Retina (tissue), 1 donor: ENCODE results near the gene PCDHGA1.
"Not testable (repeated sequence)": the region's sequence is repeated elsewhere in the genome, so short reads cannot be mapped to it uniquely, and the experiment has no call there.

Experiments
- DNase-seq: peaks from one replicate; pipeline ENCODE4 v3.0.0-alpha.2; 2016

The PCDHGA1 gene

DNA sequence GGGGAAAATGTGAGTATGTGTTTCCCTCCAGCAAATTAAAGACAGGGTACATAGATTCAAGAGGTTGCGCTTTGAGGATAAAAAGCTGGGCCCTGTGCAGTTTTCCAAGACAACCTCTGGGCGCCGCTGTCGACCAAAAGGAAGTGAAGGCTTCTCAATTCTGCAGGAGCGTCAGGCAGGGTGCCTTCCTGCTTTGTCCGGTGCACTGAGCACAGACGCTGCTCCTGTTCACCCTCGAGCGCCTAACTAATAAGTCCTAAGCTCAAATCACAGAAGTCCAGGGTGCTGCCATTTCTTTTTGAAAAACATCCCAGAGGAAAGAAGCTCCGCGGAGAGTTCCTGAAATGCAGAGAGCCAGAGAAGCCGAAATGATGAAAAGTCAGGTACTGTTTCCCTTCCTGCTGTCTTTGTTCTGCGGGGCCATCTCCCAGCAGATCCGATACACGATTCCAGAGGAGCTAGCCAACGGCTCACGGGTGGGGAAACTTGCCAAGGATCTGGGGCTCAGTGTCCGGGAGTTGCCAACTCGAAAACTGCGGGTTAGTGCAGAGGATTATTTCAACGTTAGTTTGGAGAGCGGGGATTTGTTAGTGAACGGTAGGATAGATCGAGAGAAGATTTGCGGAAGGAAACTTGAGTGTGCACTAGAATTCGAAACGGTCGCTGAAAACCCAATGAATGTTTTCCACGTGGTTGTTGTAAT is 19.8 kb downstream of the PCDHGA1 start, which contains the start of gene PCDHGB1:
Gene PCDHGB1 (plus strand): TSS at position 183 of the 703 bp plus-strand sequence. CDS start 162 bp downstream, at position 345.
- DNase-seq, result no peak

DNA sequence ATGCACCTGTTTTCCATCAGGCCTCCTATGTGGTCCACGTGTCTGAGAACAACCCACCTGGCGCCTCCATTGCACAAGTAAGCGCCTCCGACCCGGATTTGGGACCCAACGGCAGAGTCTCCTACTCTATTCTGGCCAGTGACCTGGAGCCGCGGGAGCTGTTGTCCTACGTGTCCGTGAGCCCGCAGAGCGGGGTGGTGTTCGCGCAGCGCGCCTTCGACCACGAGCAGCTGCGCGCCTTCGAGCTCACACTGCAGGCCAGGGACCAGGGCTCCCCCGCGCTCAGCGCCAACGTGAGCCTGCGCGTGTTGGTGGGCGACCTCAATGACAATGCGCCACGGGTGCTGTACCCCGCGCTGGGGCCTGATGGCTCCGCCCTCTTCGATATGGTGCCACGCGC is 21.3 kb downstream of the PCDHGA1 start:
- DNase-seq, result no peak

DNA sequence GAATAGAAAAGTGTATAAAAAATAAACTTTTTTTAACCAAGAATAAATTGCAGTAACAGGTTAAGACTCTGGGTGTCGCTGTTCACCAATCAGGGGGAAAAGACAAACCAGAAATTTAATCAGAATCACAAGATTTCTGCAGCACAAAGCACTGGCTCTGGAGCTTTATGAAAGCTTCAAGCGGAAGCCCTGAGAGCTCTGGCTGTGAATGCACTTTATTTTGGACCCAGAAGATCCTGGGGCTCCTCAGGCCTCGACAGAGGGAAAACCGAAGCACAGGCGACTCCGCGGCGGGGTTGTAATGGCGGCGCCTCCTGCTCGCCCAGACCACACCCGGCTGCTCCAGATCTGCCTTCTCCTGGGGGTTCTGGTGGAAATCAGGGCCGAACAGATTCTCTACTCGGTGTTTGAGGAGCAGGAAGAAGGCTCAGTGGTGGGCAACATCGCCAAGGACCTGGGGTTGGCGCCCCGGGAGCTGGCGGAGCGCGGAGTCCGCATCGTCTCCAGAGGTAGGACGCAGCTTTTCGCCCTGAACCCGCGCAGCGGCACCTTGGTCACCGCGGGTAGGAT is 24.7 kb downstream of the PCDHGA1 start, which contains the start of gene PCDHGA4:
Gene PCDHGA4 (plus strand): TSS at position 122 of the 570 bp plus-strand sequence. CDS start 87 bp downstream, at position 209.
- DNase-seq, result no peak

DNA sequence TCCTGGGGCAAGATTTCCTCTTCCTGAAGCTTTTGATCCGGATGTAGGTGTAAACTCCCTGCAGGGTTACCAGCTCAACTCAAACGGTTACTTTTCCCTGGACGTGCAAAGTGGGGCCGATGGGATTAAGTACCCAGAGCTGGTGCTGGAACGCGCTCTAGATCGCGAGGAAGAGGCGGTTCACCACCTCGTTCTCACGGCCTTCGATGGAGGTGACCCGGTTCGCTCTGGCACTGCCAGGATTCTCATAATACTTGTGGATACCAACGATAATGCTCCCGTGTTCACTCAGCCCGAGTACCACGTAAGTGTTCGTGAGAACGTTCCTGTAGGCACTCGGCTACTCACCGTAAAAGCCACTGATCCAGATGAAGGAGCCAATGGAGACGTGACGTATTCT is 25.3 kb downstream of the PCDHGA1 start:
- no peak for DNase-seq

DNA sequence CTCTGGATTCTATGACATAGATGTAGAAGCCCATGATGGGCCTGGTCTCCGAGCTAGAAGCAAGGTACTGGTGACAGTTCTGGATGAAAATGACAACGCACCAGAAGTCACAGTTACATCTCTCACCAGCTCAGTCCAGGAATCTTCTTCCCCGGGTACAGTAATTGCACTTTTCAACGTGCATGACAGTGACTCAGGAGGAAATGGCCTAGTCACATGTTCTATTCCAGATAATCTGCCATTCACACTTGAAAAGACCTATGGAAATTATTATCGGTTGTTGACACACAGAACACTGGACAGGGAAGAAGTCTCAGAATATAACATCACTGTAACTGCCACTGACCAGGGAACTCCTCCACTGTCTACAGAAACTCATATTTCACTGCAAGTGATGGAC is 25.8 kb downstream of the PCDHGA1 start:
- no peak for DNase-seq

DNA sequence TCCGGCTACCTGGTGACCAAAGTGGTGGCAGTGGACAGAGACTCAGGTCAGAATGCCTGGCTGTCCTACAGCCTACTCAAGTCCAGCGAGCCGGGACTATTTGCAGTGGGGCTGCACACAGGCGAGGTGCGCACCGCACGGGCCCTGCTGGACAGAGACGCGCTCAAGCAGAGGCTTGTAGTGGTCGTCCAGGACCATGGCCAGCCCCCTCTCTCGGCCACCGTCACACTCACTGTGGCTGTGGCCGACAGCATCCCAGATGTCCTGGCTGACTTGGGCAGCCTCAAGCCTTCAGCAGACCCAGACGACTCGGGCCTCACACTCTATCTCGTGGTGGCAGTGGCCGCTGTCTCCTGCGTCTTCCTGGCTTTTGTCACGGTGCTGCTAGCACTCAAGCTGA is 26.6 kb downstream of the PCDHGA1 start:
- no peak for DNase-seq

DNA sequence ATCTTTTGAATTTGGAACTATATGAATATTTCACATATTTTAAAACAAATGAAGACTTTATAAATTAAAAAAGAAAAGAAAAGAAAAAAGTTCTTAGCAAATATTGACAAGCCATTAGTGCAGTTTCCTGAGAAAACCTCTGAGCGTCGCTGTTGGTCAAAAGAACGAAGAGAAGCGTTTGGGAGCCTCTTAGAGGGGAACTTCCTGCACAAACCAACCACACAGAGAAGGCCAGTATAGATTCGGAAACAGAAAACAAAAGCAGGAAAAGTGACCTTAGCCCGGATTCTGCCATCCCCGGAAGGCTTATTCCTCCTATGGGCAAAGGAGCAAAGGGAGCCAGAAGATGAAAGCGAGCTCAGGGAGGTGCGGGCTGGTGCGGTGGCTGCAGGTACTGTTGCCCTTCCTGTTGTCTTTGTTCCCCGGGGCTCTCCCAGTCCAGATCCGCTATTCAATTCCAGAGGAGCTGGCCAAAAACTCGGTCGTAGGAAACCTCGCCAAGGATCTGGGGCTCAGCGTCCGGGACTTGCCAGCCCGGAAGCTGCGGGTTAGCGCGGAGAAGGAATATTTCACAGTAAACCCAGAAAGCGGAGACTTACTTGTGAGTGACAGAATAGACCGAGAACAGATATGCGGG is 29.6 kb downstream of the PCDHGA1 start, which contains the start of gene PCDHGB2:
Gene PCDHGB2 (plus strand): TSS at position 205 of the 637 bp plus-strand sequence. CDS start 142 bp downstream, at position 347.
- peak; percentile 15 for DNase-seq

DNA sequence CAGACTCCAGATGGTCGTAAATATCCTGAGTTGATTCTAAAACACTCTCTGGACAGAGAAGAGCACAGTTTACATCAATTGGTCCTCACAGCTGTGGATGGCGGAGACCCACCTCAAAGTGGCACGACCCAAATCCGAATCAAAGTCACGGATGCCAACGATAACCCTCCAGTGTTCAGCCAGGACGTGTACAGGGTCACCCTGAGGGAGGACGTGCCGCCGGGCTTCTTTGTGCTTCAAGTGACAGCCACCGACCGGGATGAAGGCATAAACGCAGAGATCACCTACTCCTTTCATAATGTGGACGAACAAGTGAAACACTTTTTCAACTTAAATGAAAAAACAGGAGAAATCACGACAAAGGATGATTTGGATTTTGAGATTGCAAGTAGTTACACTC is 30.4 kb downstream of the PCDHGA1 start:
- DNase-seq, result no peak

DNA sequence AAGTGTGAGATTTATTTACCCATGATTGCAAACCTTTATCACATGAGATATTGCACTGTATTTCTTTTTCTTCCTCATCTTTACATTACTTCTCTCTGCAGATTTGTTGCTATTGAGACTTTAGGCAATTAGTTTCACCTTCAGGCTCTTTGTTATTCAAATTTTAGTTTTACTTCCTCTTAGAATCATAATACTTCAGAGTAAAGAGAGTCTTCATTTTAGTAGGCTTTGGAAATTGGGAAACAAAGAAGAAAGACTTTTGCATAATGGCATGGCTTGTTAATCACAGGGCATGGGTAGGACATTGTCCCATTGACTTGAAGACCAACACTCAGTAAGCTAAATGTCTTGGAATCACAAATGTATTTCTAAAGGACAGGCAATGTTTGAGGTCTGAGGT is 32.4 kb downstream of the PCDHGA1 start:
- no peak for DNase-seq

DNA sequence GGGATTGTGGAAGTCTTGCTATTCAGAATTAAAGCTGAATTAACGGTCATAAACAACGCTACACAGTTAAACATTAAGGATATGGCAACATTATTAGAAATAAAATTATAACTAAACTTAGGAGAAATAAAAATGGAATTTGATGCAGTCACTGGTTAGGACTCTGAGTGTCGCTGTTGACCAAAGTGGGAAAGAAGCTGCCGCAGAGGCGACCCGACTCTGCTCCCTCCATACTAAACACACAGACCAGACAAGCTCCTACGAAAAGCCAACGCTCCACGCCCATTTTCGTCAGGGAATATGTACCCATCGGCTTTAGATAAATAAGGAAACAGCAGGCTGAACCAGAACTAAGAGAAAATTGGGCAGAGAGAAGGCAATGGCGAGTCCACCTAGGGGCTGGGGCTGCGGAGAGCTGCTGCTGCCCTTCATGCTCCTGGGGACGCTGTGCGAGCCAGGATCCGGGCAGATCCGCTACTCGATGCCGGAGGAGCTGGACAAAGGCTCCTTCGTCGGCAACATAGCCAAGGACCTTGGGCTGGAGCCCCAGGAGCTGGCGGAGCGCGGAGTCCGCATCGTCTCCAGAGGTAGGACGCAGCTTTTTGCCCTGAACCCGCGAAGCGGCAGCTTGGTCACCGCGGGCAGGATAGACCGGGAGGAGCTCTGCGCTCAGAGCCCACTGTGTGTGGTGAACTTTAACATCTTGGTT is 33.8 kb downstream of the PCDHGA1 start, which contains the start of gene PCDHGA5:
Gene PCDHGA5 (plus strand): TSS at position 211 of the 709 bp plus-strand sequence. CDS start 169 bp downstream, at position 380.
- DNase-seq, result peak; percentile 26

DNA sequence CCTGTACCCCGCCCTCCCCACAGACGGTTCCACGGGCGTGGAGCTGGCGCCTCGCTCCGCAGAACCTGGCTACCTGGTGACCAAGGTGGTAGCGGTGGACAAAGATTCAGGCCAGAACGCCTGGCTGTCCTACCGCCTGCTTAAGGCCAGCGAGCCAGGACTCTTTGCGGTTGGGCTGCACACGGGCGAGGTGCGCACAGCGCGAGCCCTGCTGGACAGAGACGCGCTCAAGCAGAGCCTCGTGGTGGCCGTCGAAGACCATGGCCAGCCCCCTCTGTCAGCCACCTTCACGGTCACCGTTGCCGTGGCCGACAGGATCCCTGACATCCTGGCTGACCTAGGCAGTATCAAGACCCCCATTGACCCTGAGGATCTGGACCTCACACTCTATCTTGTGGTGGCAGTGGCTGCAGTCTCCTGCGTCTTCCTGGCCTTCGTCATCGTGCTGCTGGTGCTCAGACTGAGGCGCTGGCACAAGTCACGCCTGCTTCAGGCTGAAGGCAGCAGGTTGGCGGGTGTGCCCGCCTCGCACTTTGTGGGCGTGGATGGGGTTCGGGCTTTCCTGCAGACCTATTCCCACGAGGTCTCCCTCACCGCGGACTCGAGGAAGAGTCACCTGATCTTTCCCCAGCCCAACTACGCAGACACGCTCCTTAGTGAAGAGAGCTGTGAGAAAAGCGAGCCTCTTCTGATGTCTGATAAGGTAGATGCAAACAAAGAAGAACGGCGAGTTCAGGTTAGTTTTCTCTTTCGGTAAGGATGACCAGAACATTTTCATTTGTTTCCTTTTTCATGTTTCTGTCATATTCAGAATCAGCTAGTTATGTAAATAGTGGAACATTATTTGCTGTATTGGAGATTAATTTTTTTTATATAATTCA is 35.9 kb downstream of the PCDHGA1 start:
- DNase-seq, result no peak

DNA sequence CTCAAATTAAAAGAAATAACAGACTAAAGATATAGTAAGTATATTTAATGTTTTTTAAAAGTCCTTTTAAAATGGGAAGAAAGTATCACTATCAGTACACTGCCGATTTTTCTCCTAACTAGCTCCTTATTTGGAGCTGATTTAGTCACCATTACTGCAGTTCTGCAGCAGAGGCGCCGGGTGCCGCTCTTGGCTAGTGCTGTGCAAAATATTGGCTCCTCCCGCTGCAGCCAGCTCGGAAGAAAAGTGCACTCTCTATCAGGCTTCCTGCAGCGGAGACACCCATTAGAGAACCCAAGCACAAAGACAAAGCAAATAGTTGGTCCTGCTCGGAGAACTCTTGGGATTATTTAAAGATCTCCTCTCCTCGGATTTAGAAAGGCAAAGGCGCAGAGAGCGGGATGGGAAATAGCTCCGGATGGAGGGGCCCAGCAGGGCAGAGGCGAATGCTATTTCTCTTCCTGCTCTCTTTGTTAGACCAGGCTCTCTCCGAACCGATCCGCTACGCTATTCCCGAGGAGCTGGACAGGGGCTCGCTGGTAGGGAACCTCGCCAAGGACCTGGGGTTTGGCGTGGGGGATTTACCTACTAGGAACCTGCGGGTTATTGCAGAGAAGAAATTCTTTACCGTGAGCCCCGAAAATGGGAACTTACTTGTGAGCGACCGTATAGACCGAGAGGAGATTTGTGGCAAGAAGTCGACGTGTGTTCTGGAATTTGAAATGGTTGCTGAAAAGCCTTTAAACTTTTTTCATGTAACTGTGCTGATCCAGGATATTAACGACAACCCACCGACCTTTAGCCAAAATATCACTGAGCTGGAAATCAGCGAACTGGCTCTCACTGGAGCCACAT is 39.9 kb downstream of the PCDHGA1 start, which contains the start of gene PCDHGB3:
Gene PCDHGB3 (plus strand): TSS at position 249 of the 855 bp plus-strand sequence. CDS start 153 bp downstream, at position 402.
- no peak for DNase-seq

DNA sequence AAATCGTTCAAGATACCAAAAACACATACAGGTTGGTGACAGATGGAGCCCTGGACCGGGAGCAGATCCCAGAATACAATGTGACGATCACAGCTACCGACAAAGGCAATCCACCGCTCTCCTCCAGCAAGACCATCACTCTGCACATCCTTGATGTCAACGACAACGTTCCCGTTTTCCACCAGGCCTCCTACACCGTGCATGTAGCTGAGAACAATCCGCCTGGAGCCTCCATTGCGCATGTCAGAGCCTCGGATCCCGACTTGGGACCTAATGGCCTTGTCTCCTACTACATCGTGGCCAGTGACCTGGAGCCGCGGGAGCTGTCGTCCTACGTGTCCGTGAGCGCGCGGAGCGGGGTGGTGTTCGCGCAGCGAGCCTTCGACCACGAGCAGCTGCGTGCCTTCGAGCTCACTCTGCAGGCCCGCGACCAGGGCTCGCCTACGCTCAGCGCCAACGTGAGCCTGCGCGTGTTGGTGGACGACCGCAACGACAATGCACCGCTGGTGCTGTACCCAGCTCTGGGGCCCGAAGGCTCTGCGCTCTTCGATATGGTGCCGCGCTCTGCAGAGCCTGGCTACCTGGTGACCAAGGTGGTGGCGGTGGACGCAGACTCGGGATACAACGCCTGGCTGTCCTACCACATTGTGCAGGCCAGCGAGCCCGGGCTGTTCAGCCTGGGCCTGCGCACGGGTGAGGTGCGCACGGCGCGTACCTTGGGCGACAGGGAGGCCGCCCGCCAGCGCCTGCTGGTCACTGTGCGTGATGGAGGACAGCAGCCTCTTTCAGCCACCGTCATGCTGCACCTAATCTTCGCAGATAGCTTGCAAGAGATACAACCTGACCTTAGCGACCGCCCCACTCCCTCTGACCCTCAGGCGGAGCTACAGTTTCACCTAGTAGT is 41.5 kb downstream of the PCDHGA1 start:
- DNase-seq, result no peak

DNA sequence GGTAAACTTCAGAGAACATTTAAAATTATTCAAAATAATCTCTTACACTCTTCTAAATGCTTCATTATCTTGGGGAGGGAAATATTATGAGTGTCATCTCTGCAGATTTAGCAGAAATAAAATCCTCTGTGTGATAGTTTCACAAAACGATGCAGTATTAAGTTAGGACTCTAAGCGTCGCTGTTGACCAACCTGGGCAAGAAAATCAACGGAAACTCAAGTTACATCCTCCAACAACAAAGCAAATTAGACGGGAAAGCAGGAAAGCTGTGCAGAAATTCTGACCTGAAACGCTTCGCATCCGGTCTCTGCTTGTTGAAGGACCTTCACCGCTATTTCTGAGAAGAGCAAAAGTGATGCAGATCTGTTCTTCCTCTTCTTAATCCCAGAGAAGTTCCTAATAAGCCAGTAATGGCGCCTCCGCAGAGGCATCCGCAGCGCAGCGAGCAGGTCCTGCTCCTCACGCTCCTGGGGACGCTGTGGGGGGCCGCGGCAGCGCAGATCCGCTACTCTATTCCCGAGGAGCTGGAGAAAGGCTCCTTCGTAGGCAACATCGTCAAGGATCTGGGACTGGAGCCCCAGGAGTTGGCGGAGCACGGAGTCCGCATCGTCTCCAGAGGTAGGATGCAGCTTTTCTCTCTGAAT is 43.5 kb downstream of the PCDHGA1 start, which contains the start of gene PCDHGA6:
Gene PCDHGA6 (plus strand): TSS at position 219 of the 645 bp plus-strand sequence. CDS start 193 bp downstream, at position 412.
- DNase-seq, result peak; percentile 36

DNA sequence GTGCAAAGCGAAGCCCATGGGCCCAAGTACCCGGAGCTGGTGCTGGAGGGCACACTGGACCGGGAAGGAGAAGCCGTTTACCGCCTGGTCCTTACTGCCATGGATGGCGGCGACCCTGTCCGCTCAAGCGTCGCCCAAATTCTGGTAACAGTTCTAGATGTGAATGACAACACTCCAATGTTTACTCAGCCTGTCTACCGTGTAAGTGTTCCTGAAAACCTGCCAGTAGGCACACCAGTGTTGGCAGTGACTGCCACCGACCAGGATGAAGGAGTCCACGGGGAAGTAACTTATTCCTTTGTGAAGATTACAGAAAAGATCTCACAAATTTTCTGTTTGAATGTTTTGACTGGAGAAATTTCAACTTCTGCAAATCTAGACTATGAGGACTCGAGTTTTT is 44.3 kb downstream of the PCDHGA1 start:
- no peak for DNase-seq

DNA sequence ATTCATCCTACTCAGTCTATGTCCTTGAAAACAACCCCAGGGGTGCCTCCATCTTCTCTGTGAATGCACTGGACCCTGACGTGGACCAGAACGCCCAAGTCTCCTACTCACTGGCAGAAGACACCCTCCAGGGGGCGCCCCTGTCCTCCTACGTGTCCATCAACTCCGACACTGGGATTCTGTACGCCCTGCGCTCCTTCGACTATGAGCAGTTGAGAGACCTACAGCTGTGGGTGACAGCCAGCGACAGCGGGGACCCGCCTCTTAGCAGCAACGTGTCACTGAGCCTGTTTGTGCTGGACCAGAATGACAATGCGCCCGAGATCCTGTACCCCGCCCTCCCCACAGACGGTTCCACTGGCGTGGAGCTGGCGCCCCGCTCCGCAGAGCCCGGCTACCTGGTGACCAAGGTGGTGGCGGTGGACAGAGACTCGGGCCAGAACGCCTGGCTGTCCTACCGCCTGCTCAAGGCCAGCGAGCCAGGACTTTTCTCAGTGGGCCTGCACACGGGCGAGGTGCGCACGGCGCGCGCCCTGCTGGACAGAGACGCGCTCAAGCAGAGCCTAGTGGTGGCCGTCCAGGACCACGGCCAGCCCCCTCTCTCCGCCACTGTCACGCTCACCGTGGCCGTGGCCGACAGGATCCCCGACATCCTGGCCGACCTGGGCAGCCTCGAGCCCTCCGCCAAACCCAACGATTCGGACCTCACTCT is 45.3 kb downstream of the PCDHGA1 start:
- not testable (repeated sequence) for DNase-seq

DNA sequence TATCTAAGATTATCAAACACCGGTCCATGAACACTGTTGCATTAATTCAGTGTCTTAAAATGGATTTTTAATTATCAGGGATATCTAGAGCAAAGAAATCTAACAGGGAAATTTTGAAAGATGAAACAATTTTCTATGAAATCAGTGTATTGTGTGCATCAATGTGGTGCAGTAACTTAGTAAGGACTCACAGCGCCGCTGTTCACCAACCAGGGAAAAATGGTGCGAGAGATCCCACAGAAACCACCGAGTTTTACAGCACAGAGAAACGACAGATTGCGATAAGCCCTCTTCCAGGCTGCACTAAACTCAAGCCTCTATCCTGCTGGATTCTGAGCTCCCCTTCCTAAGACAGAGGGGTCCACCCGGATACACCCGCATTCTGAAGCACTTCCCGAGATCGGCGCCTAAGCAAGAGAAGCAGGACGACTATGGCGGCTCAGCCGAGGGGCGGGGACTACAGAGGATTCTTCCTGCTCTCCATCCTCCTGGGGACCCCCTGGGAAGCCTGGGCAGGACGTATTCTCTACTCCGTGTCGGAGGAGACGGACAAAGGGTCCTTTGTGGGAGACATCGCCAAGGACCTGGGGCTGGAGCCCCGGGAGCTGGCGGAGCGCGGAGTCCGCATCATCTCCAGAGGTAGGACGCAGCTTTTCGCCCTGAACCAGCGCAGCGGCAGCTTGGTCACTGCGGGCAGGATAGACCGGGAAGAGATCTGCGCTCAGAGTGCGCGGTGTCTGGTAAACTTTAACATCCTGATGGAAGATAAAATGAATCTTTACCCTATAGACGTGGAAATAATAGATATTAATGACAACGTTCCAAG is 52.4 kb downstream of the PCDHGA1 start, which contains the start of gene PCDHGA7:
Gene PCDHGA7 (plus strand): TSS at position 274 of the 826 bp plus-strand sequence. CDS start 158 bp downstream, at position 432.
- DNase-seq, result no peak
